PC-3 (cell line): ENCODE data around the gene CT45A5. TPM values are rescaled to one million over a fixed set of nuclear protein-coding genes. Genes with fewer than 3 reads are reported as not detected.

ENCODE experiments used
- total RNA-seq: library from RNA; depleted of rRNA; stranded (reverse); fragments of >200 nt; gene quantifications from 2 replicates; pipeline ENCODE4 v1.2.3, GENCODE V29; 2014; rRNA removed

CT45A5 gene
- total RNA-seq, 1 experiment from 2014 or later: not detected

Other genes with a start within 250 kb of the CT45A5 start
- not detected in 2 replicates for gene CT45A1, start 71.9 kb downstream of the CT45A5 start, total RNA-seq
- not detected in 2 replicates for gene CT45A3, start 17.3 kb downstream of the CT45A5 start, total RNA-seq
- gene CT45A6, start 17.3 kb upstream of the CT45A5 start, total RNA-seq: not detected in 2 replicates
- not detected in 2 replicates for gene CT45A2, start 34.5 kb upstream of the CT45A5 start, total RNA-seq
- gene CT45A7, start 51.8 kb upstream of the CT45A5 start, total RNA-seq: not detected in 2 replicates
- gene CT45A8, start 69.0 kb upstream of the CT45A5 start, total RNA-seq: not detected in 2 replicates
- not detected in 2 replicates for gene CT45A9, start 86.3 kb upstream of the CT45A5 start, total RNA-seq
- not detected in 2 replicates for gene CT45A10, start 107.9 kb upstream of the CT45A5 start, total RNA-seq
- not detected in 2 replicates for gene SAGE1, start 108.2 kb upstream of the CT45A5 start, total RNA-seq
- gene MMGT1, start 188.5 kb upstream of the CT45A5 start, total RNA-seq: 20.7 and 23.1 TPM in 2 replicates
- gene SLC9A6, start 199.9 kb upstream of the CT45A5 start, total RNA-seq: 13.4 and 14.4 TPM in 2 replicates